ENCODE measurements around the gene PSMA7.

DNA sequence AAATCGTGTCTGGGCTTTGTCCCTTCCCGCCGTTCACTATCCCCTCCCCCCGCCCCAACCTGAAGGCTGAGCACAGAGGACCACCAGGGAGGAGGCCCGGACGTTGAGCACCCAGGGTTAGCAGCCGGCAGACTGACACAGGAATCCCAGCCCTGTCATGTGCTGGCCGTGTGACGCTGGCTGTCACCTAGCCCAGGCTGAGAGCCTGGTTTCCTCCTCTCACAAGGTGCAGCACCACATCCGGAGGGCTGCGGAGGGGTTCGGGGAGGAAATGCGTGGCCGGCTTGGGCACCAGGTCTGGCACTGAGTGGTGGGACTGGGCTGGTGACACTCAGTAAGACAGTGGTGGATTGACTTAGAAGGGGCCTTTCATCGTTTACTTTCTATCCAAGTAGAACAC lies 25.5 kb downstream of the PSMA7 start:
- TF ChIP-seq CTCF (IDR thresholded peaks at IDR 0.05) = no peak
- no peak for TF ChIP-seq POLR2A (IDR thresholded peaks at IDR 0.05)

All from Peyer's patch (tissue), 4 donors.